IPS-18c (cell line): Measurements from ENCODE around the gene BTRC.

ENCODE experiments used
- H3K4me3 ChIP-seq: 2 replicates; pipeline ENCODE4 v1.7.0; 2013; ENCODE audit warnings: low read depth, mild to moderate bottlenecking, low read length, moderate library complexity; ENCODE audit not compliant: insufficient read depth
- H3K9me3 ChIP-seq: one replicate; pipeline ENCODE4 v1.6.1; 2013; ENCODE audit warnings: mild to moderate bottlenecking, low read length, moderate library complexity; ENCODE audit not compliant: control insufficient read depth, insufficient read depth

The BTRC gene

DNA sequence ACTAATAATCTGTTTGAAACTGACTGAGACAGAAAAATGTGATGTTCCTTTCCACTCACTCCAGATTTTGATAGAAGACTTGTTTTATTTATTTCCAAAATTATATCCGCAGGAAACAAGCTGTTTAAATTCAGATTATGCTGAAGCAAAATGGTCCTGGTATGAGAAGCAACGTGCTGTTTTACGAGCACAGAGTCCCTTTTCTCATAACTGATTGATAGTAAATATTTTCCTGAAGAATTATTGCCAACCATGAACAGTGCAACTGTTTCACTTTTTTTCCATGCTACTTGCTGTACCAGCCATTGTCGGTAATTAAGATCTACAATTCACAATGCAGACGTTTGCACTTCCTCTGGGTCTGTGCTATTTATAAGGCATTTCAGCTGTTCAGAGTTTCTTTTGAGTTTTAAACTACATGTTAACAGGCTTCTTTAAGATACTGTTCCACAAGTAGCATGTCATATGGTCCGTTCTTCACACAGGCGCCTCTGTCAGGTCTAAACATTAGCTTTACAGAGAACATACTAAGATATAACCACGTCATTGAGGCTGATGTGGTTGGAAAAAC lies 130.3 kb downstream of the BTRC start:
- no peaks in the 10 kb centered on the region for H3K9me3 ChIP-seq
- H3K4me3 ChIP-seq = no peak overlapping the region

DNA sequence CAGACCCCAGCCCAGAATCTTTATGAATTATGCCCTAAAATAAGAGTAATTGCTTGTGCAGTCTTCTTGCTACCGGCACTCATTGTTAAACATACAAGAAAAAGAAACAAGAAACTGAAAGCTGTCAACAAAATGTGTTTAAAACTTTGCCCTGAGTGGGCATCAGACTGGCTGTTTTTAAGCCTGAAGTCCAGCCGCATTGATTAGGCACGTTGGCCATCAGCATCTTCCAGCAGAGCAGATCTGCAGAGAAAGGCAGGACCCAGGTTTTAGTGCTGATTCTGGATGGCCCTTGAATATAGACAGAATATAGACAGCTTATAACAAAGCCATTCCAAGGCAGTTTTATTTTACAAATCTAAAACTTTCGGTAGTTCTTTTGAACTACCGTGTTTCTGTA lies 131.2 kb downstream of the BTRC start:
- H3K9me3 ChIP-seq = no peaks in the 10 kb centered on the region
- H3K4me3 ChIP-seq = no peak overlapping the region

DNA sequence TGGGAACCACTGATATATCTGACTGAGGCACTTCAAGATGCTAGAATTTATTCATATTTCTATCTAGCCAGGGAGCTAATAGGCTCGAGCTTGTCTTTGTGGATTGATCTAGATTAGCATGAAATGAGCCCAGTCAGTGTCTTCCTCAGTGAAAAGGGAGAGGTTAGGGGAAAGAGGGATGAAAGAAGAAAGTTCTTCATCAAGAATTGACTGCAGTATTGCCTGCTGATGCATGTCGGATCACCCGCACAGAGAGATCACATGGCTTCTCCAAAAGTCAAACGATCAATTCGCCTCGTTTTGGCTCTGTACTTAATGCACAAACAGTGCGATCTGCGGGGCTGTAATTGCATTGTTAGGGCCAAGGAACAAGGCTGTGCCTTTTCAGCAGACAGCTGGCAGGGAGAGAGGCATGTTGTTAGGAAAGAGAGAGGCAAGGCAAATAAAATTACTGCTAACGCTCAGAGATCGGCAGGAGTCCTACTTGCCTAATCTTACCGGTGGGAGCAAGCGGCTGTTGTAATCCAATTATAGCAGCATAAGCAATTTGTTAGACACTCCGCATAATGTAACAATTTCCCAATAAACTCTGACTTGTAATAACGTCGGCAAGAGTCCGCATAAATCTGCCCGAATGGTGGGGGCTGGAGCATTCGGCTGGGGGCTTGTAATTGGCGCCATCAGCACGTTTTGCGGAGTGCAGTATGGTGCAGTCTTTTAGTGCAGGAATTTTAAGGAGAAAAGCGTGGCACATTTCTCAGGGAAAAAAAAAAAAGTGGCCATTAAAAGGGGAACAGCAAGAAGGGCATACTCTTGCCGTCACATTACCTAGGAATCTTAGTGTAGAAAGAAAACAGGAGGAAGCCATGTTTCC lies 132.0 kb downstream of the BTRC start:
- no peak overlapping the region; the same call in 1 of the 2 replicates for H3K4me3 ChIP-seq
- no peaks in the 10 kb centered on the region for H3K9me3 ChIP-seq

DNA sequence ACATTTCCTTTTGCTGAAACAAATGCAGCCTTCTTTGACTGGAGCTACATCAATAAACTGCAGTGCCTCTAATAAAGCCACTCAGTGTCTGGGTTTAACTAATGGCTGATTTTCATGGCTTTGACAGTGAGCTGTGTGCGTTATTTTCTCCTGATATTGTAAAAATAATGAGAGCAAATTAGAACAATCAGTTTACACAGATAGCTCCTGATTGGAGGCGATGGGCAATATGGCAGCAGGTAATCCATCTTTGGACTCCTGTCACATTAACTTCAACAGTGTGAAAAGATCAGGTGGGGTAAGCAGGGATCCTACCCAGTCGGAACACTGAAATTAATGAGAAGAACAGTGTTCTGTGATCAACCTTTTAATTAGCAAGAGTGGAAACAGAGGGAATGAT lies 133.4 kb downstream of the BTRC start:
- no peak overlapping the region for H3K4me3 ChIP-seq
- no peaks in the 10 kb centered on the region for H3K9me3 ChIP-seq

DNA sequence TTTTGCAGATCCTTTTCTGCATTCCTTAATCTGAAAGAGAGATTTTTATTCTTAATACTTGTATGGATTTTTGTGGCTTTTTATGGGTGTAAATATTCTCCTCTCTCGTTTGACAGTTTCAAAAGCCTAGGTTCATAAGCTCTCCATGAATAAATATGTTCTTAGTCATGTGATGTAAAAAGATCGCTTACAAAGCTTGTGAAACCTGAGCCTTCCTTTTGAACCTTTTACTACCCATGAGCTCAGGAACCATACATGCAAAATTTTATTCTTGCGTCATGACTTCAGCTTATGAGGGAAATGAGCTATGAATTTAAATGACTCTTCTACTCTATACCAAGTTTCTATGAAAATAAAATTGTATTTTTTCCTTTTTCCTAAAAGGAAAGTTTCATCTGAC lies 135.4 kb downstream of the BTRC start:
- no peak overlapping the region for H3K4me3 ChIP-seq
- H3K9me3 ChIP-seq = no peaks in the 10 kb centered on the region

DNA sequence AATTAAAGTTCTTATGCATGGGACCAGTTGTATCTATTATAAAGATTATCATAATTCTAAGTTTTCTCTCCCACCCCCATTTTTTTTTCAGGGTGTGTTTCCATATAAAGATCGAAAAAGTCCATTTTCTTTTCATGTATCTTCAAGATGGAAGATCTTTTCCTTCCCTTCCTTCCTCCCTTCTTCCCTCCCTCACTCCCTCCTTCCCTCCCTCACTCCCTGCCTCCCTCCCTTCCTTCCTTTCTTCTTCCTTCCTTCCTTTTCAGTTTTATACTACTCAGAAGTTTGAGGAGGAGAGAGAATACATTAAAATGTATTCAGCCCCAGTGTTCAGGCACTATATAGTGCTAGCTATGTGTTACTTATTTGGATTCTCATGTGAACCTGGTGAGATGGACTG lies 136.1 kb downstream of the BTRC start:
- no peak overlapping the region for H3K4me3 ChIP-seq
- H3K9me3 ChIP-seq = no peaks in the 10 kb centered on the region

DNA sequence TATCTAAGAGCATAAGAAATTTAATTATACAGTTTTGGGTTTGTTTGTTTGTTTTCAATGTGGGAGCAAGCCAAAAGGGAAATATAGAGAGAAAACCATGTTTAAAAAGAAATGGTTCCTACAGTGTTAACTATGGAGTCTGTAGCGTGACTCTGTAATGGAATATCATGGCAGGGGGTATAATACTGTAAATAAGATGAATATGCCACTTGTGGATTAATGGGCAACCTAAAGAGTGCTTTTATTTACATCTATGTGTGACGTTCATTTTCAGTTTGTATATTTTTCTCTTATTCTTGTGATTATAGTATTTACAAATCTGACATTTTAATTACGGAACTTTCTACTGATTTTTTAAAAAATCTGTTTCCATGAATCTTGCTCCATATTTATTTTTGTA lies 138.2 kb downstream of the BTRC start:
- H3K9me3 ChIP-seq = no peaks in the 10 kb centered on the region
- no peak overlapping the region for H3K4me3 ChIP-seq

DNA sequence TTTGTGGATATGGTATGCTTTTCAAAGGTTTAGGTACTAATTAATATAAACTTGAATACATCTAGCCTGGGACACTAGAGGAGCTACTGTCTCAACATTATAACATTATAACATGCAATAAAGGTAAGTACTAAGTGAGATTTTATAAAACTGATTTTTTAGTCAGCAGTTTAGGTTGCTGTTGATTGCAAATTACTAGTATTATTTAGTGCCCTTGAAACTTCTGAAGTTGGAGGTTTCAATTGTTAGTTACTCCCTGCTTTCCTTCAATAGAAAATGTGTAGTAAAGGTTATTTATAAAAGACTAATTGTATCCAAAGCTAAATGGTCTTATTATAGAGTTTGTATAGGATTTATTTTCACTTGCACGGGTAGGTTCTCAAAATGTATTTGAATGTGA lies 138.8 kb downstream of the BTRC start:
- Histone ChIP-seq H3K9me3 (no peaks in the 10 kb centered on the region), H3K4me3 (no peak overlapping the region)

DNA sequence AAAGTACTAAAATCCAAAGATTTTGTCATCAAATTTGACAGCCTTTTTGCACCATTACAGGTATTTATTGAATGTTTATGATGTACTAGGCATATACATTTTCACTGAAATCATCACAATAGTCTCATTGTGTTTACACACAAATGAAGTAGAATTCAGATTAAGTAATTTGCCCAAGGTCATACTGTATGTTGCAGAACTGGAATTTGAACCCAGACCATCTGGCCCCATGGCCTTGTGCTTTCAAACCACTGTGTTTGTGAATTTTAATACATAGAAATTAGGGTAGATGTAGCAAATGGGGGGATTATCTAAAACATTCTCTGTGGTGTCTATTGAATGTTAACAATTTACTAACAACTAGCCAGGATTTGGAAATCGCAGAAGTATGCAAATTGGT lies 139.3 kb downstream of the BTRC start:
- Histone ChIP-seq H3K4me3 (no peak overlapping the region), H3K9me3 (no peaks in the 10 kb centered on the region)

DNA sequence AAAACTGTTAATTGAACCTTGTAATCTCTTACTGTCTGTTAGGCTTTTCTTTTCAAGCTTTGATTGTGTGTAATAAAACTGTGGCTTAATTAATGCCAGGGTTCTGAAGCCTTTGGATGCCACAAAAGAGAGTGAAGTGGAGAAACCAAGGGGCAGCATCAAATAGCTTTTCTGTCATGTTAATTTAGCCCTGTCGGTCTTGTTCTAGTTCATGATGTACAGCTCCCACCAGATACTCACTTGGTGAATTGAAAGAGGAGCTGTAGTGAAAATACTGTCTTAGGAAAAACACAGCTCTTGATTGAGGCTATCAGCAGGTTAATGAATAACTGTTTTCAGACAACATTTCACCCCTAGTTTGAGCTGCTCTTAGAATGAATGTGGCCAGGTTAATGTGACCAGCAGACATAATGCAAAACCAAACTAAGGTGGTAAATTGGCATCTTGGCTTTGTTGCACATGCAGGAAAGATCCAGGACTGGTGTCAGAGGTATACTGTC lies 139.9 kb downstream of the BTRC start:
- H3K4me3 ChIP-seq = no peak overlapping the region

DNA sequence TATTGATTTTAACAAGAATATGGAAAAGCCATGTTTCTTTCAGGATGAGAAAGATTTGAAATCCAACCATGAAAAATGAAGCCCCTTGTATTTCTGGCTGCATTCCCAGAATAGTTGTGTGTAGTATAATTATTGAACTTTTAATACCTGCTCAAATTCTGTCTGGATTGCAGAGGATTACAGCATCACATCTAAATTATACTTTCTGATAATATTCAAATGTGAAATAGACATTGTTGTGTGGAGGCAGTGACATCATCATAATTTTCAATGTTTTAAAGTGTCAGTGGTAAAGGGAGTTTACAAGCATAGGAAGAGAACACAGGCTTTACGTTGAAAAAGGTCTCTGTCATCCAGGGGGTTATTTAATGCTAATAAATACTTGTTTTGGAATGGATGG lies 140.7 kb downstream of the BTRC start:
- Histone ChIP-seq H3K9me3 (no peaks in the 10 kb centered on the region), H3K4me3 (no peak overlapping the region)

More for the DNA sequence above, 139.9 kb downstream of the BTRC start:
- no peaks in the 10 kb centered on the region for H3K9me3 ChIP-seq

DNA sequence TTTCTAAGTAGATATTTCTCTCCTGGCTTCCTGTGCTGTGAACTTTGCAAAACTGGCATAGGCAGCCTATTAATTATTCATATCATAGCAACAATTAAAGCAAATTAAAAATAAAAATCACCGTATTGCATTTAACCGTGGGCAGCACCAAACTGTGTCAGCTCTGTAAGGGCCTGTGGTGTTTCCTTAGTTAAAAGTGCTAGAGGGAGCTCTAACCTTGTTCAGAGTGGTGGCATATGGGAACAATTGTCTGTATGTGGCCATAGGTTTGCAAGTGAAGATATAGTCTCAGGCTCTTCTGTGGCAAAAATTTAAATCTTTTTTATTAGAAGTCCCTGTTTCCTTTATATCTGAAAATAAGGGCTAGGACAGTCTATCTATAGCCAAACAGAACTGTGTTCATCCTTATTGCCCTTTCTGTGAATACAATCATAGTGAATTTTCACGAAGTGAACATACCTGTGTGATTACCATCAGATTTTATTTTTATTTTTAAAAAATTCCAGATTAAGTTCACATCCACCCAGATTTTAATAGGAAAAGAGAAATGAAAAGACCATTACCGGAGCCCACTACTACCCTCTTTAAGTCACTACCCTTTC lies 141.5 kb downstream of the BTRC start:
- Histone ChIP-seq H3K9me3 (no peaks in the 10 kb centered on the region), H3K4me3 (no peak overlapping the region)

DNA sequence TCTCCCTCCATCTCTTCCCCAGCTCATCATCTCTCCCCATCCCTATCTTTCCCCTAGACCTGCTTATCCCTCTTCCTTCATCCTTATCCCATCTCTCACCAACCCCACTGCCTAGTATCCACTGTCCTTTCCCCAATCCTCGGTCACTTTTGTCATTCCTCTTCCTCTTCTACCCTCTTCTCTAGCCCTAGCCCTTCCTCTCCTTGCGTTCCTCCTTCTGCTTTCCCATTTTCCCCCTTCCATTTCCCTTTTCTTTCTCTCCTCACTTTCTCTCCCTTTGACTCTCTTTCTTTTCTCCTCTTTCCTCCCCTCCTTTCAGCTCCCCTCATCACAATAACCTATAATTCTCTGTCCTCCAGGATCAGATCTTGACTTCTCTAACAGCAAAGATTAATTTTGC lies 150.5 kb downstream of the BTRC start:
- Histone ChIP-seq H3K4me3 (no peak overlapping the region), H3K9me3 (no peaks in the 10 kb centered on the region)

DNA sequence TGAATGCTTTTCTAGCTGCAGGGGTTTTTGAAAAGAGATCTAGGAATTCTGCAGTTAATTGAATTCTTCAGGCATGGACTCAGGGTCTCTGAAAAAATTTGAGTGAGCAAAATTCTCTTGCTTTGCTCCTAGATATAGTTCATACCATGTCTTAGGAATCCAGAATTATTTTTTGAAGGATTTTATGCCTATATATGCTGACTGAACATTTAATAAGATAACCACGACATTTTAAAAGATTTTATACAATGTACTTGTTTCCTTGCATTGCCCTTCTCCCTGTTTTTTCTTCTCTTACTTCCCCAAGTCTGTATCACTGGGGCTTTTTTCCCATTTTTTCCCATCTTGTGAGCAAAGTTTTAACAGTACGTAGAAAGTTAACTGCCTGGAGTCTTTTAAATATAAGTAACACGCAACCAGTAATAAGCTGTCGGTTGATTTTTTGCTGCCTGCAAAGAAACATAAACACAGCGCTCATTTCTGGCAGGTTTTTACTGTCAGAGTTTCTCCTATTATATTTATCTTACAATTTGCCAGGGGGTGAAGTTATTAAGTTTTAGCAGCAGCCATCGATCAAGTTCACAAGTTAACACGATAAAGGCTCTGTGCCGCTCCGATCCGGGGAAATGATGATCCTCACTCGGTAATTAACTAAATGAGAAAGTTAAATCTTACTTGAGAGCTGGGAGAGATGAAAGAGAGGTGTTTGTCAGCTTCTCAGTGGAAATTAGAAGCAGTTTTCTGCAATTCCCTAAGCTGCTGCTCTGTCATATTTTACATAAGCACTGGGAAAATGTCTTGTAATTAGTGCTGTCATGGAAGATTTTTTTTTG lies 153.1 kb downstream of the BTRC start:
- H3K4me3 ChIP-seq = no peak overlapping the region
- H3K9me3 ChIP-seq = no peaks in the 10 kb centered on the region

DNA sequence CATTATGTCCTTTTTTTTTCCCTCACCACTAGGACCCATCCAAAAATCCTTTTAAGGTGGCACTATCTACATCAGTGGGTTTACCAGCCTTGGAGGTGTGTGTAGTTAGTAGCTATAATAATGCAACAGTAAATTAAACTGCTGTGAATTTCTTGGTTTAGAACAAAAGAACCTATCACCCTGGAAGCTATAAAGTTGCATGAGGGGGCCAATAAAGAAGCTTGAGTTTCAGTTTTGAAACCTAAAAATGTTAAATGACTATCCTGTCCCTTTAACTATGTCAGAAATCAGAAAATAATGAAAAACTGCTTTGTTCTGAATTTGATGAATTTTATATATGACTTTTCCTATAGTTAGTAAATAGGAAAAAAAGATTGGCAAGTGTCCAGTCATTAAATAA lies 153.9 kb downstream of the BTRC start:
- H3K4me3 ChIP-seq = no peak overlapping the region
- H3K9me3 ChIP-seq = no peaks in the 10 kb centered on the region

DNA sequence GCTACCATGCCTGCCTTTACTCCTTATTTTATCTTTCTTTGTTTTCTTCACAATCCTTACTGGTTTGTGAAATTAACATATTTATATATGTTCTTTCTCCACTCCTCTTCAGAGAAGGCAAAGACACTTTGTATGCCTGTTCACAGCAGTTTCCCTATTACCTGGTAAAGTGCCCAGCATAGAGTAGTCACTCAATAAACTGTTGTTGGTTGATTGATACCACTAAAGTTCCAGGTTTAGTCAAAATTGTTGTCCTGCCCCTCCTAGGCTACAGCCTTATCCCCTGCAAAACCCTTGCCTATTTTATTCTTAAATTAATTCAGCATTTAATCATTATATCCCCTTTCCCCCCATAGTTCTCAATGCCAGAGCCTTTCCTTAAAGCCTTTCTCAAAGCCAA lies 158.0 kb downstream of the BTRC start:
- H3K4me3 ChIP-seq = no peak overlapping the region
- H3K9me3 ChIP-seq = no peaks in the 10 kb centered on the region

DNA sequence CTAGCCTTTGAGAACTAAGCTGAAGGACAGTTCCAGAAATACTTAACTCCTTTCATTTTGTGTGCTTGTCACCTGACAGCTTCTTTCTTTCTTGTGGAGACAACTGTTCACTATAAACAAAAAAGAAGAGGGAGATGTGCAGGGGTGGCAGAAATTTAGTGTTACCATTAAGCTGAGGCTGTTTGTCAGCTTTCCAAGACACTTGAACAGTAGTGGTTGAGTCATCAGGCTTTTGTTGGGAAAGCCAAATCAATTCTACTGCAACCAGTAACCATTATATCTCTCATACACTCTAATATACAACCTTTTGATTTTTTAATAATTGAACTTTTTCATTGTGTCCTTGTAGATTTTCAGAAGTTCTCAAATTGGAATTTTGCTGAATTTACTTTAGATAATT lies 158.8 kb downstream of the BTRC start:
- Histone ChIP-seq H3K9me3 (no peaks in the 10 kb centered on the region), H3K4me3 (no peak overlapping the region)
